GM19240 (cell line): ENCODE measurements around the gene FOXP1.
"Not testable (repeated sequence)": the region's sequence is repeated elsewhere in the genome, so short reads cannot be mapped to it uniquely, and the experiment has no call there.

Experiments used
- DNase-seq: peaks from one replicate; pipeline ENCODE4 v3.0.0; 2011; ENCODE audit warnings: low spot score; ENCODE audit not compliant: insufficient read length

Gene FOXP1

DNA sequence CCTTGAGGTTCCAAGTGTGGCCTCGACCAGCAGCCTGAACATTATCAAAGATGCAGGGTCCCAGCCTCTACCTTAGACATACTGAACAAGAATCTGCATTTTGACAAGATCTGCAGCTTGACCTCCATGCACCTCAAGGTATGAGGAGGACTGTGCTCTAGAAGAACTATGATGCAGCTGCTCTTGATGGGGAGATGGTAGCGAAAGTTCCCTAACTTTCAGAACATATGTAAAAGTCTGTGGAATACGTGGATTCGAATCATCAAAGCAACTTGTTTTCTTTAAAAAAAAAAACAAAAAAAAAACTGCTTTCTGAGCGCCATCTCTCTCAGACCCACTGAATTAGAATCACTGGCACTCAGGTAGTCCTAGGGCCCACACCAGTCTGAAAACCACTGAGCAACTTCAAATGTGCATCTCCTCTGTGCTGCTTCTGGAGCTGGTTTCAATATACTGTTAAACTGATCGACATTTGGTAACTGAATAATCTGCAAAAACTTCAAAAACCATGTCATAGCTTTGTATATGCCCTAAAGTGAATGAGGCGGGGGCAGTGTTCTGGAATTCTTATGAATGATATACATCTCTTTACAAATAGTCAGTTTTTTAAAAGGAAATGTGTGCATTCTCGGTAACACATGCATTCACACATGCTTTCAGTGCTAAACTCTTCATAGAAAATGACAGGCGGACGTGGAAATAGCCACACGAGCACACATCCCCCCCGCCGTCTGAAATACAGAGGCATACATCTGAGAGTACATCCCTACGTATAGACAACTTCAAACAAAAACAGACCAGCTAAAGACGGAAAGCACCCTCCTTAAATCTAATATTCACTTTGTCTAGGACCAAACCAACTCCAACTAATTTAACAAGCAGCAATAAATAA lies 128.8 kb downstream of the FOXP1 start:
- DNase-seq: no peak

DNA sequence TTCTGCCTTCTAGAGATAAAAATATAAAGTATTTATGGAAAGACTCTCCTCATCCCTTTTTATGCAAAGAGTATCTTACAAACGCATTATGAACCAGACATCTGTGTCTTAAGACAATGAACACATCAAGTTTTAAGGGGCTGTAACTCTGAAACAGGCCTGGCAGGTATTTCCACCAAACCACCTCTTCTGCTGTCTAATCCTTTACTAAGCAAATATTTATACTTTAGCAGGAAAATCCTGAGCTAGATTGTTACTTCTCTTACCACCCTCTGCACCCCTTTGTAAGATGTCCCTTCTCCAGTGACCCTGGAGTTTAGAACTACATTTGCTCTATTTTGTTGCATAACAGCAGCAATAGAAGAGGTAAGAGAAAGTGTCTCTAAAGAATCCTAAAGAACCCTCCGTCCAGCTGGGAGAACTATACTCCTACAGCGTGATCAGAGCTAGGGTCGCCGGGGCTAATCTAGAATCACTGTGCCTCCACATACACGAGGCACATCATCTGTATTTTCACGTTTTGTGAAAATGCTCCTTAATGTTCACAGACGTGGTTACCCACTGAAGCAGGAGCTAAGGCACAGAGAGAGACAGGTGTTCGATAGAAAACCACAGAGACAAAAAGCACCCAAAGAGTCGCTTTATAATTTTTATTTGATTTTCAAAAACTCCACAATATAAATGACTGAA lies 129.6 kb downstream of the FOXP1 start:
- no peak for DNase-seq

DNA sequence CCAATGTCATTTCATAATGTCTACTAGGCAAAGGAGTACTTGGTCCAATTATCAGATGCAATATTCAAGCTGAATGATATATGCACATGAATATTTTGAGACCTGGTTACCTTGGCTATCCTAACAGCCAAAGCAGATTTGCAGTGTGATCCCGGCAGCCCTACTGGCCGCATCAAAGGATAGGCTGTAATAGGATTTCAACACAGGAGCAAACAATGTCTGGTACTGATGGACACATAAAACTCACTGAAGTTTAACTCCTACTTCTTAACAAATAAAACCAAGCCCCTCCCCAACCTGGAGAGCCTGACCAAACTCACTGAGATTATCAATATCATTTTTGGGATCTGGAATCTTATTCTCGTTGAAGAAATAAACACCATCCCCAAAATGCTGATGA lies 130.2 kb downstream of the FOXP1 start:
- no peak for DNase-seq

DNA sequence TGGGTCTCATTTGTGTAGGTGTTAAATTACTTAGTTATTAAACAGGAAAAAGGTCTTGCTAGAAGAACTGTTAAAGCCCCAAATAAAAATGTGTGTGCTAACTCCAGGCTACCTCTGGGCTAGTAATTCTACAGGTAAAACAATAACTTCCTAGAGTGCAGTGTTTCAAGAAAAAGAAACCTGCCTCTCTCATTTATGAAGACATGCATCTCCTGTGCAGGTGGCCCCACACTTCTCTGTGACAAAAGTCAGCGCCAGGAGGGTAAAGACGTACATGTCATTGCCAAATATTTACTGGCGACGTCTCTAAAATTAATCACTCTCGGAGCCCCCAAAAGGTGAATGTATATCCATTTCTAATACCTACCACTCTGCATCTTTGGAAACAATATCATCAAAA lies 131.7 kb downstream of the FOXP1 start:
- DNase-seq: no peak

DNA sequence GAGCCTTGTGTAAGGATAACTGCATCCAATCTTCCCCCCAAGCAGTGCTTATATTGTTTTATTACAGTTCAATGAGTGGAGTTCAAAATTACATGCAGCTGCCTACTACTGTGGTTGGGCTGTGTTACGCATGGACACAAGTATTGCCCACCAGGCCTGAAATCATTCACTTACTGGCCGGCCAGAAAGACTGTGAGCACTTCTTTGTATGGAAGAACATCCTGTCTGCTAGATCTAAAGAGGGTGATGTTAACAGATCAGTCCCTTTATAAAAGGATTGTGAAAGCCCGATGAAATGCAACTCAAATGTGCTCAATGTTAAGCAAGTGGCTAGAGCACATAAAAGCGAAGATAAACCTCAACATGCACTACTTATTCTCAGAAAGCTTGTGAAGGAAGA lies 132.5 kb downstream of the FOXP1 start:
- no peak for DNase-seq

DNA sequence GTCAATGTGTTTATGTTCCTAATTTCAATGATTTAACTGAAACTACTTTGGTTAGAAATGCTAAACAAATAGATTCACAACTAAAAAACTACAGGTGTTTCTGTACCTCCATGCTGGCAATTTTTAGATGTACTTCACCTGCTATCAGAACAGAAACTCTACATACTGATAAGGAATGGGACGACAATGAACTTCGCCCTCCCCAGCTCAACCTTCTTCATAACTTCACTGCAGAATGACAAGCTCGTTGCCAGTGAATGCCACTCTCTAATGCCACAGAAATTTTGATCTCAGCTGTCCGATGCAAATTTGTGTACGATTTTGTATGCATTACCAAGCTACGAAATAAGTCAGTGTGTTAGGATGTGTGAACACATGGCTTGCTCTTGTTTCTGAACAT lies 133.4 kb downstream of the FOXP1 start:
- no peak for DNase-seq

DNA sequence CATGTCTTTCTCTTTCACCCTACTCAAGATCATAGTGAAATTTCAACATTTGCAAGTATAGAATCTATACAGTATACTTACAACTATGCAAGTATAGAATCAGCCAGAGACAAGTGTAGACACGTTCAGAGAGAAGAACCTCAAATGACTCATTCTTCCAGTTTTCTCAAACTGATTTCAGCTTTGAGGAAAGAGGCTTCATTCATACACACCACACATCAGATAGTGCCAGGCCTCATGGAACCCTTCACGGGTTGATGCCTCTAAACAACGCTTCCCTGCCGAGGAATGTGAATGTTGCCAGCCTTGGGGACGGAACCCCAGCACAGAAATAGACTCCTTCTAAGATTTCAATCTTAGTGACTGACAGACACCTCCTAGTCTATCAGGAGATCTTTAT lies 135.7 kb downstream of the FOXP1 start:
- DNase-seq: no peak

DNA sequence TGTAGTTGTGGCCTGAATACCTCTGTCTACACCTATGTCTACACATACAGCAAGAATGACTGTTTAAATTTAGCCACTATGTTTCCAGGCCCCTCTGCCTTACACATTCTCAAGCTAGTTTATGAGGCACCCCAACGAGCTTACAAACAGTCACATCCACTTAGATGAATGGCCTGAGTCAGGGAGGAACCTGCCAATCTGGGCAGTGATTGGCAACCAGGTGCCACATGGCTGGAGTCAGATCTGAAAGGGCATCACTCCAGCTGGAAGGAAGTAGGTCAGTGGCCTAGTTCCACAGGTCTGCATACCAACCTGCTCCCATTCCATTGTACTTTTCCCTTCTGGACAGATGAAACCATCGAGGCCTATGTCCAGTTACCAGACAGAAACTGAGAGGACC lies 136.3 kb downstream of the FOXP1 start:
- no peak for DNase-seq

DNA sequence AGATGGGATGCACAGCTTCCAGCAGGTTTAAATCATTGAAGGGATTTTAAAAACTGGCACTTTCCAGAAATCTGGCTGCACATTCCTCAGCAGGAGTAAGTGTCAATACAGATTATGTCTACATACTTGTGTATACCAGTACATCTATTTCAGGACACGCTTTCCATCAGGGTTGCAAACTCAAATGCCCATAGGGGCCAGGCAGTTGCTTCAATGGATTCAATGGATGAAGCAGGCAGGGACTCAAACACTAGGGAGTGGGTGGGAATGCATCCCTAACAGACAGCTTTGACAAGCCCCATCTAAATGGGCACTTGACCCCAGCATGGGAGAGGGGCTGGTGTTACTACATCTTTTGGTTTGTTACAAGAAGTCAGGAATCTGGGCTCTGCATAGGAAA lies 136.8 kb downstream of the FOXP1 start:
- DNase-seq: no peak

DNA sequence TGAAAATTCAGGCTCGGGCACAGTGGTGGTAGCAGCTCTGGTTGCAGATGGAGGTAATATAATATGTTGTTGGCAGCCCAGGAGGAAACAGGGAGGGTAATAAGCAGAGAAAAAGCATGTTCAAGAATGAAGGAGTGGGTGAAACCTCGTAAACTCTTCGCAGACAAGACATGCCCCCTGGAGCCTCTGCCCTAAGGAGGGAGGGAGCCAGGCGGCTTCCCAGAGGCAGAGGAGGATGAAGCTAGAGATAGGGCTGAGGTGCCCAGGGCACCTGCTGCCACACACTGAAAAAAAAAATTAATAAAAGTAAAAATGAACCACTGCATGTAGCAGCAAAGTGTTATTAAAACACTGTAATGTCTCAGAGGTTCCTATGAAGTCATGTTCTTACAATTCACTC lies 137.3 kb downstream of the FOXP1 start:
- DNase-seq: no peak

DNA sequence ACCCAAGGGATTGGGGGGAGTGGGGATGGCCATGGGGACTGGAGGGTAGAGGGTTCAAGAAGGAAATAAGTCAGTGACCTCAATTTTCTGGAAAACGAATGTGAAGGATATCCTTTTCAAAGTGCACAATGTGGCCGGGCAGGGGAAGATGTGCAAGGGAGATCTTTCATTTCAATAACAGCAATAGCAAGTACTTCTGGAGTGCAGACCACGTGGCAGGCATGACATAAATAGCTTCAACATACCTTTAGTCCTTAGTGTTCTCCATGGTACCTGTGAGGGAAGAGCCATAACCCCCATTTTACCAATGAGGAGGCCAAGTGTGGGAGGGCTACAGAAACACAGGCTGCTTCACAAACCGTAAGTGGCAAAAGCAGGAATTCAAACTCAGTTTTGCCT lies 138.7 kb downstream of the FOXP1 start:
- DNase-seq: no peak

DNA sequence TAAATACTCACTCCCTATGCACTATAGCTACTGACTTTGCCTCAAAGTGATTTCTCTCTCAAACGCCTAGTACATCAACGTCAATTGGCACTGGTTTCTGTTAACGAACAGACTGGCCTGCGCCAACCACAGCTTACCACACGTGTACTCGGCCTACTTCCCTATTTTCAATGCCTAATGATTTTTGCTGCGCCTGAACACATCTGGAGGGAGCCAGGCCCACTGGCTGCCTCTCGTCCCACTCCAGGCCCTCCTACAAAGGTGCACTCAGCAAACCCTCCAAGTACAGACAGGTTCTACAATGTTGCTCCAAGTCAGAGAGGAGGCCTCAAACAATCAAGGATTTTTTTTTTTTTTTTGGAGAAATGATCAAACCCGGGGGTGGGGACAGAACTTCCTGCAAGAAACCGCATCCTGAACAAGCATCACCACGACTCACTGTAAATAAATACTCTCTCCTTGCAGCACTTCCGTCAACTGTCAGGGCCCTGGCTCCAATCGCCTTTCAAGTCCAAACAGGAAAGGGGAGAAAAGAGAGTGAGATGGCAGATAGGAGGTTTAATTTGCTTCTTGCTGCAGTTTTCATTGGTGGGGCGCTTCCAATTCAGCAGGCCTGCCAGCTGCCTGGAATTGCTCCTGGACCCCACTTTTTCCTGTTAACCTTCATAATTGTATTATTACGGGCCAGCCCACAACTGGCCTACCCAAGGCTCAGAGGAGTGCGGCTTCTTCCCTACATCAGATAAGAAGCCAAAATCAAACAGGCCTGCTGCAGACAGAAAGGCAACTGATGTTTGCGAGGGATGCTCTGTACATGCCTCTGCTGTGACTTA lies 139.3 kb downstream of the FOXP1 start:
- DNase-seq: peak; percentile 23

DNA sequence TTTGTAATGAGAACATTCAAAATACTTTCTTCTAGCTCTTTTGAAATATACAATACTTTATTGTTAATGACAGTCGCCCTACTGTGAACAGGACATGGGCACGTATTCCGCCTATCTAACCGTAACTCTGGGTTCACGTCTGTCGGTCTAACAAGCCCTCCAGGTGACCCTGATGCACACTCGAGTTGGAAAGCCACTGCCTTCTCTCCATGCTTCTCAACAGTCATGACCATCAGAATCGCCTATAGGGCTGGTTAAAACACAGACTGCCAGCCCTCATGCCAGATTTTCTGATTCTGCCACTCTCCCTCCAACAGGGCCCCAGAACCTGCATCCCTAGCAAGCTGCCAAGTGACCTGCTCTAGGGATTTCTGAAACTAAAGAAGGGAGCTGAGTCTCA lies 140.2 kb downstream of the FOXP1 start:
- no peak for DNase-seq

DNA sequence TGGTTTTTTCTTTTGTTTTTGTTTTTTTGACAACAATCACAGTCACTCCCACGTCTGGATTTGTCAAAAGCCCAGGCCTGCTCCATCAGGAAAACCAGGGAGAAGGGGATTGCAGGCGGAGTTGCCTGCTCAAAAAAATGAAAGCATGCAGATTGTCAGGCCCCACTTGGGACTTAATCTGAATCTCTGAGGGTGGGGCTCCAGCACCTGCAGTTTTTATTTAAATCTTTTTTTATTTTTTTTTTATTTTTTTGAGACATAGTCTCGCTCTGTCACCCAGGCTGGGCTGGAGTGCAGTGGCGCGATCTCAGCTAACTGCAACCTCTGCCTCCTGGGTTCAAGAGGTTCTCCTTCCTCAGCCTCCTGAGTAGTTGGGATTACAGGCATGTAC lies 140.9 kb downstream of the FOXP1 start:
- no peak for DNase-seq

DNA sequence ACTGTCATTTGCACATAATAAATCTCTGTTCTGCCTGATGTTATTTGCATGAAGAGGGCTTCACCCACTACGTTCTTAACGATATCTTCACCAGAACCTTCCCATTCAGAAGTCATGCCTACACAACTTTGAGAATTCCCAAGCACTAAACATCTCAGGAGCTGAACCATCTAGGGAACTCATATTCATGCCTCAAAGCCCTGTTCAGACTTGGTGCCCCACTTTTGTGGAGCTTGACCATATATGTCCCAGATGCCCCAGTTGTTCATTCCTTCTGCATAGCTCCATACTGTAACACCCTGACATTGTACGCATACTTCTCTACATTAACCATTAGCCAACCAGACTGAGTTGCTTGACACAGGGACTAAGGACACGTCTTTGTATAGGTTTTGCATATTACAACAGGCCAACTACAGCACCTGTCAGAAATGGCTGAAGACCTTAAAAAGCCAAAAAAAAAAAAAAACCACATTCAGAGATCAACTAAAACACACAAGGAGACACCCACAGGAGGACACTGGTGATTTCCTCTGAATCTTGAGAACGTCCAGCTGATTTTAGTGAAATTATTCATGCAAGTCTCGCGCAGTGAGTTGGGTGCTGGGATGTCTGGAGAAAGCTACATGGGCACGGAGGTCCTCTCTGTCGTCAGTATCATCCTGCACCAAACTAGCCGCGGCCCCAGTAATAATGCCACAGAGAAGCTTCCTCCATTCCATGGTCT lies 141.4 kb downstream of the FOXP1 start:
- DNase-seq: no peak

DNA sequence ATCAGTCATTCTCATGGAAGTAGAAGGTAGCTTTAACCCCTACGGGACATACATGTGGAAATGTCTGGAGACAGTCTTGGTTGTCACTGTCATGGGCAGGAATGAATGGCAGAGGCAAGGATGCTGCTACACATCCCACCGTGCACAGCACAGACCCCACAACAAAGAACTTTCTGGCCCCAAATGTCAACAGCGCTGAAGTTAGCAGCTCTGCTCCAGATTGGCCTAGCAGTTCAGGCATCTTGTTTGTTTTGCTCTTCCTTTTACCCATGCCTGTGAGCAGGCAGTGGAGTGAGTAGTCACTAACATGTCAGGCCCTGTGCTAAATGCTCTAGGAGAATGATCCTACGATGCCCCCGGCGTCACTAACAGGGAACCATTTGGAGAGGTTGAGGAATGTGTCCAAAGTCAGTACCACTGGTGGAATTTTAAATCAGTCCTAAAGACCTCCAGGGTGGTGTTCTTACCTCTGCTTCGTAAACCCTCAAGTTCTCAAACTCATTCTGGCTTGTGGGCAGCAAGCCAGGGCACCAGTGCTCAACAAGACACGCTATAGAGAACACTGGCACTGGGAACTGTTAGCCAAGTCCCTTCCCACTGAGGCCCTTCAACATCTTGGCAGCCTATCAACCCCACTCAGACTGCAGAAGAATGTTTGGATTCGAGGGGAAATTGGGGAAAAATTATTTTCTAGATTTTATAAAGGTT lies 142.2 kb downstream of the FOXP1 start:
- no peak for DNase-seq

DNA sequence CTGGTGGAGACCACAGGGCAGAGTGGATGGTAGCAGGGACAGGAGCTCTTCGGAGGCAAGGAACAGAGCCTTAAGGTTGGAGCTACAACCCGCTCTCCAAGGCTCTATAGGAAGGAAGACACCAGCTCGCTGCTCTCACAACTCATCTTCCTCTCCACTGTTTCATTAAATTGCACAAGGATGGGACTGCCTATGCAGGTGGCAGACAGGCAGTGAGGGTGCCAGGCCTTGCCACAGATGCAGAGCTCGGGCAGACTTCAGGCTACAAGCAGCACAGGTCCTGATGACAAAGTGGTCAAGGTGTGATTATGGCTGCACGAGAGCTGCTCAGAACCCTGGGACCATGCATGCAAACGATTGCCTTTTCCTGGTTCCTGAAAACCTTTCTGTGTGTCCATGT lies 144.6 kb downstream of the FOXP1 start:
- DNase-seq: no peak

DNA sequence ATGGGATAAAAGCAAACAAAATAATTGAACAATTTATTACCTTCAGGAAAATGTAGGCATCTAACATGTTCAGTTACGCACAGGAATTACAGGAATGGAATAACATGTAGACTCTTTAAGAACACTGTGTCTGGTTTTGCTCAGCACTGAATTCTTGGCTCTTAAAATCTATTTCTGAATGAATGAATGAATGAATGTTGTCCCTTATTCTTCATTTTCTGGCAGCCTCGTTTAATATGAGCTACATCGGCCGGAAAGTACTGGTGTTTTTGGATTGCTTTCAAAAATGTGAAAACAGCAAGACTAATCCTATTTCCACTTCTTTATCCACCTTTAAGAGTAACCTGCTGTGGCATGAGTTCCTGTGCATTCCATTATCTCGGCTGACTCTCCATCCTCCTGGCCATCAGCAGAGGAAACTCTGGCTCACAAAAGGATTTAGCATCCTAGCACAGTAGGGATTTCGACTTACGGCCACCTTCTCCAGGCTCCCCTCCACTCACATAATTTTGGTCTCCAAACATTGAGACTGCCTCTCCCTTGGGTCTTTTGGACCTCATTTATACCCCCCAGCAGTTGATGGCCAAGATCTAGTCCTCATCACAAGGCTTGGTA lies 145.3 kb downstream of the FOXP1 start:
- DNase-seq: no peak

DNA sequence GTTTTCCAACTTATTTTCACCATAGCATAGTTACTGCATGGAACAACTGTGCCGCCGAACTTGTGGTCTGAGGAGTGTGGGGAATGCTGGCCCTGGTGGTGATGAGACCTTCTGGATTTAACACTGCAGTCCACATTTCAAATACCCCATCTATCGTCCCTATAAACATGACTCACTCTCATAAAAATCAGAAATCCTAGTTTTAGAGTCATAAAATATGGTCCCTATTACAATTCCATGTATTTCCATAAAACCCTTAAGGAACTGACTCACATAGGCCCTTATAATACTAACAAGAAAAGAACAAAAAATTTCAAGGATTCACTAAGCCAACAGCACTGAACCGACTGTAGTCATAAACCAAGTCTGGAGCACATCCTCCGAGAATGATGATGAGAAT lies 147.2 kb downstream of the FOXP1 start:
- DNase-seq: no peak

DNA sequence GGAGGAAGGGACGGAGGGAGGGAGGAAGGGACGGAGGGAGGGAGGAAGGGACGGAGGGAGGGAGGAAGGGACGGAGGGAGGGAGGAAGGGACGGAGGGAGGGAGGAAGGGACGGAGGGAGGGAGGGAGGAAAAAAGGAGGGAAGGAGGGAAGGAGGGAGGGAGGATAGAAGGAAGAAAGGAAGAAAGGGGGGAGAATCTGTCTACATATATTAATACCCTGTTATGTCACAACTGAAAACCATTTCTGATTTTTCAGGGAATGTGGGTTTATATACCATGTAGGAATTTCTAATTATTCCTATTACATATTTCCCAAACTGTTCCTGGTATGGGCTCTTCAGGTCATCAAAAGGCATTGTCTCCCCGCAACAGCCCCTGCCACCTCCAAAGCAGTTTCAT lies 147.7 kb downstream of the FOXP1 start:
- not testable (repeated sequence) for DNase-seq
